ENCODE measurements around the gene FANCE. TPM values are rescaled to one million over a fixed set of nuclear protein-coding genes. Genes with fewer than 3 reads are reported as not detected.

FANCE gene
- total and polyA plus RNA-seq, 9 of the 15 experiments (the other 6 are each of a cell fraction or from before 2014, with no cell fraction given) = 5.7 to 30.2 (median 17.0) TPM

DNA sequence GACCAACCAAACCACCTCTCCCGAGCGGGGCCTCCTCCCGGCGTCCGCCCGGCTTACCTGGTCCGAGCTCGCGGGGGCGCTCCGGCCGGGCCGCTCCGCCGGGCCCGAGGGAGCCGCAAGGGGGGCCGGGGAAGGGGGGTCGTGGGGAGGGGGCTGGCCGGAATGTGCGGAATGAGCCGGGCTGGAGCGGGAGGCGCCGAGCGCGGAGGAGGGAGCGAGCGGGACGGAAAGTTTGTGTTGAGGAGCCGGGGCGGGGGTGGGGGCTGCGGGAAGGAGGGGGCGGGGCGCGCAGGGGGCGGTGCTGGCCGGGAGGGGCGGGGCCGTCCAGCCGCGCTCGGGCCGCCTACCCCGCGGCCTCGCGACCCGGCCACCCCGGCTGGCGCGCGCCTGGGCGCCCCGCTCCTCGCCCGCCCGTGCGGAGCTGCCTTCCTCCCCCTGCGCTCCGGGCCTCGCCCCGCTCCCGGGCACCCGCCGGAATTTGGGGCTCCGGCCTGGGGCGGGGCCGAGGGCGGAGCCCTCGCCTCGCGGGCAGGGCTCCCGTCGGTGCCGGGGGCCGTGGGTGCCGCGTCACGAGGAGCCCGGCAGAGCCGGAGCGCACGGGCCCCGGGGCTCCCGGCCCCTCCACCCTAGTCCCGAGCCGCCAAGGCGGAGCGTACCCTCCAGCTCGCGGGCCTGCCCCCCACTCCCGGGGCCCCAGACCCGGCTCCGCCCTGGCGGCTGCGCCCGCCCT lies 44.9 kb downstream of the FANCE start, which contains the start of gene TEAD3 (continued):
- TF ChIP-seq KLF10 (CRISPR knock-in tag; IDR thresholded peaks at IDR 0.05) (no peak), POLR2A (conservative IDR thresholded peaks at IDR 0.05) (no peak), IRF2 (CRISPR knock-in tag; IDR thresholded peaks at IDR 0.05) (no peak), ZNF124 (CRISPR knock-in tag; IDR thresholded peaks at IDR 0.05) (no peak), CBX8 (IDR thresholded peaks at IDR 0.05; ENCODE audit: borderline replicate concordance, extremely low read depth, low read depth, low read length, poor library complexity, severe bottlenecking) (no peak), SOX6 (IDR thresholded peaks at IDR 0.05) (no peak), ZBTB7A (IDR thresholded peaks at IDR 0.05; ENCODE audit: borderline replicate concordance, control insufficient read depth, low read depth, low read length) (peak; percentile 52), ZNF75A (CRISPR knock-in tag; IDR thresholded peaks at IDR 0.05) (no peak), REST (IDR thresholded peaks at IDR 0.05; ENCODE audit: borderline replicate concordance) (no peak), REST (CRISPR knock-in tag; IDR thresholded peaks at IDR 0.05; ENCODE audit: low read depth) (0 out of 2 replicates have a peak, but pooled peaks have one; percentile 44), HNRNPL (IDR thresholded peaks at IDR 0.05; ENCODE audit: low read depth, low read length) (peak; percentile 75), HCFC1 (IDR thresholded peaks at IDR 0.05; ENCODE audit: low read depth, low read length) (no peak), ZC3H4 (CRISPR knock-in tag; IDR thresholded peaks at IDR 0.05; ENCODE audit: borderline replicate concordance) (no peak), ZNF143 (CRISPR knock-in tag; IDR thresholded peaks at IDR 0.05) (no peak), ZNF584 (CRISPR knock-in tag; IDR thresholded peaks at IDR 0.05; ENCODE audit: low read depth) (no peak), KDM5B (IDR thresholded peaks at IDR 0.05; ENCODE audit: insufficient replicate concordance, low read depth, low read length) (no peak), IFI16 (CRISPR knock-in tag; IDR thresholded peaks at IDR 0.05) (no peak)
- TF ChIP-seq, protein P1, sequence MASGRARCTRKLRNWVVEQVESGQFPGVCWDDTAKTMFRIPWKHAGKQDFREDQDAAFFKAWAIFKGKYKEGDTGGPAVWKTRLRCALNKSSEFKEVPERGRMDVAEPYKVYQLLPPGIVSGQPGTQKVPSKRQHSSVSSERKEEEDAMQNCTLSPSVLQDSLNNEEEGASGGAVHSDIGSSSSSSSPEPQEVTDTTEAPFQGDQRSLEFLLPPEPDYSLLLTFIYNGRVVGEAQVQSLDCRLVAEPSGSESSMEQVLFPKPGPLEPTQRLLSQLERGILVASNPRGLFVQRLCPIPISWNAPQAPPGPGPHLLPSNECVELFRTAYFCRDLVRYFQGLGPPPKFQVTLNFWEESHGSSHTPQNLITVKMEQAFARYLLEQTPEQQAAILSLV (tag; IDR thresholded peaks at IDR 0.05) = no peak
- TF ChIP-seq, protein P2, sequence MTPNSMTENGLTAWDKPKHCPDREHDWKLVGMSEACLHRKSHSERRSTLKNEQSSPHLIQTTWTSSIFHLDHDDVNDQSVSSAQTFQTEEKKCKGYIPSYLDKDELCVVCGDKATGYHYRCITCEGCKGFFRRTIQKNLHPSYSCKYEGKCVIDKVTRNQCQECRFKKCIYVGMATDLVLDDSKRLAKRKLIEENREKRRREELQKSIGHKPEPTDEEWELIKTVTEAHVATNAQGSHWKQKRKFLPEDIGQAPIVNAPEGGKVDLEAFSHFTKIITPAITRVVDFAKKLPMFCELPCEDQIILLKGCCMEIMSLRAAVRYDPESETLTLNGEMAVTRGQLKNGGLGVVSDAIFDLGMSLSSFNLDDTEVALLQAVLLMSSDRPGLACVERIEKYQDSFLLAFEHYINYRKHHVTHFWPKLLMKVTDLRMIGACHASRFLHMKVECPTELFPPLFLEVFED (CRISPR knock-in tag; conservative IDR thresholded peaks at IDR 0.05) = no peak
